ENCODE data around the gene CHRDL2.

The CHRDL2 gene

DNA sequence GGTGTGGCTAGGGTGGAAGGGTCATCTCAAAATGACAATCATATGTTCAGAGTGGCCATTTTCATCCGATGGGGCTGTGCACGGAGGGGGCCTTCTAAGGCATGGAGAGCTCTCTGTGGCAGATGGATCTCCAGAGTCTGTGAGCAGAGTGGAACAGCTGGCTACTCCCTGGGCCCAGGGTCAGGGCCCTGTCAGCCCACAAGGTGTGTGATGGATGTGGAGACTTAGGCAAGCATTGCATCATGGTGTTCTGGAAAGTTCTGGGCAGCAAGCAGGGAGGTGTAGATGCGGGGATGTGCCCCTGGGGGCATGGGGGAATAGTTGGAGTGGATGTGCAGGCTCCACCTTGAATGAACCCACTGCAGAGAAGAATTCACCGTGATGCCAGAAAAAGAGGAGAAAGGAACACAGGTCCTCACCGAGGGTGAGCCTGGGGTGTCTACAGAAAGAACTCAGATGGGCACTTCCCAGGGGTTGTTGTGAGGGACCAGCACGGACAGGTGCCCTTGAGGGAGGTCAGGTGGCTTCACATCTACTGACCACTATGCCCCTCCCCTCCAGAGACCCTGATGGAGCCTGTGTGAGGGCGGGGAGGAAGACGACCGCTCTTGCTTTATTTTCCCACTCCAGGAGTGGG, 51.1 kb downstream of the CHRDL2 start:
- H3K27me3 ChIP-seq (ENCODE audit: control insufficient read depth, insufficient read depth, low read length): peaks cover 15% of the 10 kb centered on the region

DNA sequence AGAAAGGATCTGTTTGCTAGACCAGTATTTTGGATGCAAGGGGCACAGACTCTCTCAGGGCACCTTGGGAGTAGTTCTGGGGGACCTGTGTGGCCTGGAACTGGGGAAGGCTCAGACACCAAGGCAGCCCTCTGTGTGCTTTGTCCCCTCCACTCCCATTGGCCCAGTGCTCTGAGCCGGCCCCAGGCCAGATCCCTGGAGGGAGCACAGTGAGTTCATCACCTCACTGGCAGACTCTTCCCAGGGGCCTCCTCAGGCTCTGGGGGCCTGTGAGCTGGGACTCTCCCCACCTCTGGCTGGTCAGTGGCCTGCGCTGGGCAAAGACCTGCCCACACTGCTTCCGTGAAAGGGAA, 51.7 kb downstream of the CHRDL2 start:
- no peaks in the 10 kb centered on the region for H3K36me3 ChIP-seq (ENCODE audit: control insufficient read depth, insufficient read depth, low read length)
- no peak overlapping the region for H3K9ac ChIP-seq (ENCODE audit: low read length)
- no peaks in the 10 kb centered on the region for H3K9me3 ChIP-seq (ENCODE audit: control insufficient read depth, low read length)
- no peak overlapping the region for H3K4me3 ChIP-seq (ENCODE audit: low read length)
- peaks cover 5% of the 10 kb centered on the region for H3K4me1 ChIP-seq (ENCODE audit: control insufficient read depth, insufficient read depth, low read length)
- peaks cover 15% of the 10 kb centered on the region for H3K27me3 ChIP-seq (ENCODE audit: control insufficient read depth, insufficient read depth, low read length)

More for the DNA sequence above, 51.1 kb downstream of the CHRDL2 start:
- Histone ChIP-seq H3K9ac (ENCODE audit: low read length) (no peak overlapping the region), H3K4me1 (ENCODE audit: control insufficient read depth, insufficient read depth, low read length) (peaks cover 5% of the 10 kb centered on the region), H3K4me3 (ENCODE audit: low read length) (no peak overlapping the region), H3K9me3 (ENCODE audit: control insufficient read depth, low read length) (no peaks in the 10 kb centered on the region), H3K36me3 (ENCODE audit: control insufficient read depth, insufficient read depth, low read length) (no peaks in the 10 kb centered on the region)

DNA sequence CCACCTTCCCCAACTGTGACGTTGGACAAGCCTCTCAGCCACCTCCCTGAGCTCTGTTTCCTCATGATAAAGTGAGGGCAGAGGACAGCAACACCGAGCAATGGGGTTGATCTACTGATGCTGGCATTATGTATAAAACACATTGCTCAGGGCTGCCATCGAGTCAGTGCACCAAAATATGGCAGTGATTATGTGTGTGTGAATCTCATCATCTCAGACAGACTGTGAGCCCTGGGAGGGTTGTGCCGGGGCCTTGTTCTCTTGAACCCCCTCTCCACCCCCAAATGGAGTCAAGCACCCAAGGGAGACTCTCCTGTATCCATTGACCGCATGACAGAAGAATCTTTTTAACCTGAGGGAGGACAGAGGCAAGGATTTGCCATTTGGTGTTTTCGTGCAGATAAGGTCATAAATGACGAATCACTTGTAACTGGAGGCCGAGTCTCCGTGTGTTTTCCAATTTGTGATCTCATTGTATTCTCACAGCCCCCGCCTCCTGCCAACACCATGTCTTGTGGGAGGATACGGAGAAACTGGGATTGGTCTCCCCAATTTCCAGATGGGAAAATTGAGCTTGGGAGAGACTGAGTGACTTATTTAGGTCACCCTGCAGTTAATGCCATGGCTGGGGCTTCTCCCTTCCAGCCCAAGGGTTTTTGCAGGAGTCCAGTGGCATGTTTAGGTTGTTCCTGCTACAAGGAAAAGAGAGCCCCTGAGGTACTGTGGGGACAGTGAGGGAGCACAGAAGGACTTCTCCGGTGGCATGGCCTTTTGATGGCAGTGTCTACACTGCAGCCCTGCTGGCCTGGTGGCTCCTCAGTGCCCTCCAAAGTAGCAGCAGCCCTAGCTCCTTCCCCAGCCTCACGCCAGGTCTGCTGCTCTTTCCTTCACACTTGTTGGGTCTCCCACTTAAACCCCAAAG, 52.4 kb downstream of the CHRDL2 start:
- Histone ChIP-seq H3K4me3 (ENCODE audit: low read length) (no peak overlapping the region), H3K4me1 (ENCODE audit: control insufficient read depth, insufficient read depth, low read length) (peaks cover 3% of the 10 kb centered on the region), H3K27me3 (ENCODE audit: control insufficient read depth, insufficient read depth, low read length) (peaks cover 11% of the 10 kb centered on the region), H3K36me3 (ENCODE audit: control insufficient read depth, insufficient read depth, low read length) (no peaks in the 10 kb centered on the region), H3K9me3 (ENCODE audit: control insufficient read depth, low read length) (no peaks in the 10 kb centered on the region), H3K9ac (ENCODE audit: low read length) (no peak overlapping the region)

DNA sequence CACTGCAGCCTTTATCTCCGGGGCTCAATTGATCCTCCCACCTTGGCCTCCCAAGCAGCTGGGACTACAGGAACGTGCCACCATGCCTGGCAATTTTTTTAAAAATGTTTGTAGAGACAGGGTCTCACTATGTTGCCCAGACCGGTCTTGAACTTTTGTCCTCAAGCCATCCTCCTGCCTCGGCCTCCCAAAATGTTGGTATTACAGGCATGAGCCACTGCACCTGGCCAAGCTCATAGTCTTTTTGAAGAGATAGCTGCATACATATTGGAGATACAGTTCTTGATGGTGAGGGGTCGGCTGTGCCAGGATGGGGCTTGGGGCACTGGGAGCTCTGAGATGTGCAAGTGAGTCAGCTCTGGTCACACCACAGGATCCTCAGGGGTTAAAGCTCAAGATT, 53.2 kb downstream of the CHRDL2 start:
- Histone ChIP-seq H3K4me1 (ENCODE audit: control insufficient read depth, insufficient read depth, low read length) (no peaks in the 10 kb centered on the region), H3K4me3 (ENCODE audit: low read length) (no peak overlapping the region), H3K9me3 (ENCODE audit: control insufficient read depth, low read length) (no peaks in the 10 kb centered on the region), H3K9ac (ENCODE audit: low read length) (no peak overlapping the region), H3K27me3 (ENCODE audit: control insufficient read depth, insufficient read depth, low read length) (peaks cover 4% of the 10 kb centered on the region), H3K36me3 (ENCODE audit: control insufficient read depth, insufficient read depth, low read length) (no peaks in the 10 kb centered on the region)

DNA sequence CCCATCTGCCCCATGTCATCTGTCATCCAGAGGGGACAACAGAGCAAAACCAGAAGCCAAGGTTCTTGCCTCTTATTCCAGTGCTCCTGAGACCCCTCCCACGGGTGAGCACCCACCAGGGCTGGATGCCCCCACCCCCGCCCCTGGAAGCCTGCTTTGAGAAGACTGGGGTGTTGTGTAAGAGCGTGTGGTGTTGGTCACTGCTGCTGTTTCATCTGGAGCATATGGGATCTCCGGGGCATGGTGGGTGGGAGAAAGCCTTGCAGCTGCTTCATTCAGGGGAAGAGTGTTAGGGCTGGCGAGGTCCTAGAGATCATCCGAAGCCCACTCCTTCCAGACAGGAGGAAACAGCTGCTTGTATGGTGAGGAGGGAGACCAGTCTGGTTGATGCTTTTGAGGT, 54.1 kb downstream of the CHRDL2 start:
- Histone ChIP-seq H3K4me1 (ENCODE audit: control insufficient read depth, insufficient read depth, low read length) (no peaks in the 10 kb centered on the region), H3K4me3 (ENCODE audit: low read length) (no peak overlapping the region), H3K9me3 (ENCODE audit: control insufficient read depth, low read length) (no peaks in the 10 kb centered on the region)

DNA sequence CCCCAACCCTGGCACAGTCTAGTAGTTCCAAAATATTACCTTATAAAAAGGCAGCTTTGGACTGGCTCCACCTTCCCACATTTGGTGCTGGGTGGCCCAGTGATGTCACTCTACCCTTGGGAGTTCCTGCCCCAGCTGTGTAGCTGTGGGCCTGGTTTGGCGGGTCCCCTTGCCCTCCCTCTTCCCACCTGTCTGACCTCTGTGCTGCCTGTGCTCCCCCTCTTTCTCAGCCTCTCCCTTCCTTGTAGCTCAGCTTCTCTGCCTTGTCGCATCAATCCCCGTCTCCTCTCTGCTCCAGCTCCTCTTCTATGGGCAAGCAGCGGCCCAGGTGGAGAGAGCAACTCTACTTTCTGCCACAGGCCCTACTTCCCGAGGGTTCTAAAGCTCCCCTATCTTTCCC, 54.6 kb downstream of the CHRDL2 start:
- Histone ChIP-seq H3K36me3 (ENCODE audit: control insufficient read depth, insufficient read depth, low read length) (no peaks in the 10 kb centered on the region), H3K4me3 (ENCODE audit: low read length) (no peak overlapping the region), H3K9me3 (ENCODE audit: control insufficient read depth, low read length) (no peaks in the 10 kb centered on the region), H3K9ac (ENCODE audit: low read length) (no peak overlapping the region), H3K27me3 (ENCODE audit: control insufficient read depth, insufficient read depth, low read length) (no peaks in the 10 kb centered on the region), H3K4me1 (ENCODE audit: control insufficient read depth, insufficient read depth, low read length) (no peaks in the 10 kb centered on the region)

More for the DNA sequence above, 54.1 kb downstream of the CHRDL2 start:
- H3K27me3 ChIP-seq (ENCODE audit: control insufficient read depth, insufficient read depth, low read length): no peaks in the 10 kb centered on the region
- no peak overlapping the region for H3K9ac ChIP-seq (ENCODE audit: low read length)
- no peaks in the 10 kb centered on the region for H3K36me3 ChIP-seq (ENCODE audit: control insufficient read depth, insufficient read depth, low read length)

DNA sequence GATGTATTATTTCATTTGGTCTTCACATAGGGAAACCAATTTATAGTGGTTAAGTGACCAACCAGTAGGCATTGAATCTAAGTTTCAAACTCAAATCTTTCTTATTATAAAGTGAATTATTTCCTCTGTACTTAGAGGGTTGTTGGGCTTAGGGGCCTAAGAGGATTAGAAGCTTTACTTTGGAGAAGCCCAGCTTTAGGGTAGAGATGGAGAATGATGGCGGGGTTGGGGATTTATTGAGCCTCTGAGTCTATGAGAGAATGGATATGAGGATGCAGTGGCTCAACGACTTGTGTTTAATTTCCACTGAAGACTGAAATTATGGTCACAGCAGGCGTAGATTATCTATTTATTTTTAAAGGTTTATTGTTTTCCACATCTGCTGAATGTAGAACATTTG, 55.5 kb downstream of the CHRDL2 start:
- Histone ChIP-seq H3K4me3 (ENCODE audit: low read length) (no peak overlapping the region), H3K9me3 (ENCODE audit: control insufficient read depth, low read length) (no peaks in the 10 kb centered on the region), H3K9ac (ENCODE audit: low read length) (no peak overlapping the region)

DNA sequence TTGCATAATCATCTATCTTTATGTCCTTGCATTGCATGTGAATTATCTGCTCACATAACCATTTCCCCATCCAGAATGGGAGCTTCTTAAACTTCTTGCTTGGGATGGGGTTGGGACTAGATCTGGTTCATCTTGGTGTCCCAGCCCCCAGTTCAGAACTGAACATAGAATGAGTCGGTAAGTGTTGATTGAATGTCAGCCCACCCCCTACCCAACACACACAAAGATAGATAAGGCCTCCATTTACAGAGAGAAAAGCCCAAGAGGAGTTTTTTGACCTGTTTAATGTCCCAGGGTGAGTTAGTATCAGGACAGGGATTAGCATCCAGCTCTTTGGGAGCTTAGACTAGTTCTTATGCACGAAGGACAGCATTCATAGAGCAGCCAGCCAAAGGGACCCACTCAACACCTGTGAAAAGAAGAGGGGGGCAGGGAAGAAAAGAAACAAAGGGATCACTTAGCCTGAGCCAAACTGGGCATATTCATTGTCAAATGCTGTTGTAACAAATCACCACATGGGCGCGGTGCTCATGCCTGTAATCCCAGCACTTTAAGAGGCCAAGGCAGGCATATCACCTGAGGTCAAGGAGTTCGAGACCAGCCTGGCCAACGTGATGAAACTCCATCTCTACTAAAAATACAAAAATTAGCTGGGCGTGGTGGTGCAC, 57.4 kb downstream of the CHRDL2 start:
- H3K9me3 ChIP-seq (ENCODE audit: control insufficient read depth, low read length): no peaks in the 10 kb centered on the region
- no peaks in the 10 kb centered on the region for H3K4me1 ChIP-seq (ENCODE audit: control insufficient read depth, insufficient read depth, low read length)
- H3K4me3 ChIP-seq (ENCODE audit: low read length): no peak overlapping the region
- H3K9ac ChIP-seq (ENCODE audit: low read length): no peak overlapping the region
- H3K36me3 ChIP-seq (ENCODE audit: control insufficient read depth, insufficient read depth, low read length): no peaks in the 10 kb centered on the region
- H3K27me3 ChIP-seq (ENCODE audit: control insufficient read depth, insufficient read depth, low read length): no peaks in the 10 kb centered on the region

More for the DNA sequence above, 55.5 kb downstream of the CHRDL2 start:
- Histone ChIP-seq H3K4me1 (ENCODE audit: control insufficient read depth, insufficient read depth, low read length) (no peaks in the 10 kb centered on the region), H3K36me3 (ENCODE audit: control insufficient read depth, insufficient read depth, low read length) (no peaks in the 10 kb centered on the region), H3K27me3 (ENCODE audit: control insufficient read depth, insufficient read depth, low read length) (no peaks in the 10 kb centered on the region)

DNA sequence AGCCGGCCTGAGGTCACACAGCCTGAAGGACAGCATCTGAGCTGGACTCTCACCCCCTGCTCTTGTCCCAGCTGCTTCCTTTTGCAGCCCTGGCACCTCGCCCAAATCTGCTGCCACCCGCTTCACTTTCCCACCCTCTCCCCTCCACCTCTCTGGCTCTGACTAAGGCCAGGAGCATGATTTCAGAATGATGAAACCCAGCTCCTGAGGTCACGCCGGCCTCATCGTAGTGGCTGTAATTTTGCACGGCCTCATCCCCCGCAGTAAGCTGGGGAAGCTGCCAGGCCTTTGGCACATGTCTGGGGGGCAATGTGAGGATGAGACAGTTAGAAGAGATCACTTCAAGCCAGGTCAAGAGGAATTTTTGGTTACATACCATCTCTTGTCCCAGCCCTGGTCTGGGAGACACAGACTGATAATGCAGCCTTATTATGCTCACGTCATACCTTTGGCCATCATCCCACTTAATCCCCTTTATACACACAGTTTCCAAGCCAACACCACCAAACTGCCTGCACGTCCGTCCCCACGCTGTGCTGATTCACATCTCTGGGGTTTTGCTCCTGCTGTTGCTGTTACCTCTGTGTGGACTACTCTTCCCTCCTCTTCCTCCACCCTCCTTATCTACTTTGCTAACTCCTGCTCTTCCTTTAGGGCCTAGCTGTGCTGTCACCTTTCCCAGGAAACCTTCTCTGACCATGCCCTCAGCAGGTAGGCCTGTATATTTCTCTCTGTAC, 58.1 kb downstream of the CHRDL2 start:
- no peaks in the 10 kb centered on the region for H3K27me3 ChIP-seq (ENCODE audit: control insufficient read depth, insufficient read depth, low read length)
- H3K9me3 ChIP-seq (ENCODE audit: control insufficient read depth, low read length): no peaks in the 10 kb centered on the region
- H3K4me1 ChIP-seq (ENCODE audit: control insufficient read depth, insufficient read depth, low read length): no peaks in the 10 kb centered on the region
- no peak overlapping the region for H3K9ac ChIP-seq (ENCODE audit: low read length)
- no peaks in the 10 kb centered on the region for H3K36me3 ChIP-seq (ENCODE audit: control insufficient read depth, insufficient read depth, low read length)
- no peak overlapping the region for H3K4me3 ChIP-seq (ENCODE audit: low read length)

DNA sequence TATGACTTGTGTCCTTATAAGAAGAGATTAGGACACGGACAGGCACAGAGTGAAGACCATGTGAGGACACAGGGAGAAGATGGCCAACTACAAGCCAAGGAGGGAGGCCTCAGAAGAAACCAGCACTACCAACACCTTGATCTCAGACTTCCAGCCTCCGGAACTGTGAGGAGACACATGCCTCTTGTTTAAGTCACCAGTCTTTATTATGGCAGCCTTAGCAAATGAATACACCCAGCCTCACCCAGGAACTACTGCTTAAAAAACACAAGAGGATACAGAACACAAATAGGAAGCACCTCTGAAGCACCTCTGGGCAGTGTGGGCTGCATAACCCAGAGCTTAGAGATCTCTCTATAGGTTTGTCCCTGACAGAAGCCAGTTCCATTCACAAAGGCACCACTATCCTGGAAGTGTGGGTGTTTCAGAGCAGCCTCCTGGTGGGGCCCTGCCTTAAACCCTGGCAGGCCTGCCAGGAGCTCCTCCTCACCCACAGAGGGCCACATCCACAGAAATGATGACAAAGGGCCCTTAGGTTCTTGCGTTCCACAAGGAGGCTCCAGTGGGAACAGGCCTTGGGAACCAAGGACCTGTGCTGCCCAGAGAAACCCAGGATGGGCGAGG, 58.8 kb downstream of the CHRDL2 start:
- no peak overlapping the region for H3K9ac ChIP-seq (ENCODE audit: low read length)
- no peaks in the 10 kb centered on the region for H3K27me3 ChIP-seq (ENCODE audit: control insufficient read depth, insufficient read depth, low read length)
- no peaks in the 10 kb centered on the region for H3K36me3 ChIP-seq (ENCODE audit: control insufficient read depth, insufficient read depth, low read length)
- H3K4me3 ChIP-seq (ENCODE audit: low read length): no peak overlapping the region
- no peaks in the 10 kb centered on the region for H3K4me1 ChIP-seq (ENCODE audit: control insufficient read depth, insufficient read depth, low read length)
- H3K9me3 ChIP-seq (ENCODE audit: control insufficient read depth, low read length): no peaks in the 10 kb centered on the region

DNA sequence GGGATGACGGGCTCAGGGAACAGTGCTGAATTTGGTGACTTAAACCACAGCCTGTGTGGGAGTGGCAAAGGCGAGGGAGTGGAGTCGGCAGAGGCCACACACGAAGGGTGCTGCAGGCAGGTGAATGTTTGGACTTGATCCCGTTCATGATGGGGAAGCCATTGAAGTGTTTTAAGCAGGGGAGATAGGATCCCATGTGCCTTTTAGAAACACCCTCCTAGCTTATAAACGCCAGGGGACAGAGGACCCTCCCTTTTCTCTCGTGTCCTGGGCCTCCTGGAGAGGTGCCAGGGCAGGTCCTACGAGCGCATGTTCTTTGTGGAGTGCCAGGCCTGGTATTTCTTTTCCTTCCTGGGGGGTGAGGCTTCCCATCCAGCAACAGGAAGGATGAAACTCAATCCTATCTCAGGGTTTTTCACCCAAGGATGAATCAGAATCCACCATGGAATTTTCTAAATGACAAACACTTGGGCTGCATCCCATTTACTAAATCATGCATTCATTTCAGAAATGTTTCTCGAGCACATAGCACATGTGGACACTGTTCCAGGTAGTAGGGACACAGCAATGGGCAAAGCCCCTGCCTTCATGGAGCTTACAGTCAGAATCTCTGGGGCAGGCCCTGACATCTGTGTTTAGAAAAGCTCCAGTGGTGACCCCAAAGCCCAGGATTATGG, 59.6 kb downstream of the CHRDL2 start:
- Histone ChIP-seq H3K4me3 (ENCODE audit: low read length) (no peak overlapping the region), H3K9me3 (ENCODE audit: control insufficient read depth, low read length) (no peaks in the 10 kb centered on the region), H3K4me1 (ENCODE audit: control insufficient read depth, insufficient read depth, low read length) (no peaks in the 10 kb centered on the region), H3K27me3 (ENCODE audit: control insufficient read depth, insufficient read depth, low read length) (no peaks in the 10 kb centered on the region), H3K9ac (ENCODE audit: low read length) (no peak overlapping the region), H3K36me3 (ENCODE audit: control insufficient read depth, insufficient read depth, low read length) (no peaks in the 10 kb centered on the region)
